DMS79 treated with DMSO at 0.1 percent for 48 hours (cell line): ENCODE results near the gene DIAPH3.

Experiments used
- DNase-seq: peaks from one replicate; lab custom pipeline; 2025; lab: John Stamatoyannopoulos, UW

Gene DIAPH3

GRCh38 chr13:60152114-60152513 is 11.6 kb downstream of the DIAPH3 start:
- DNase-seq = no peak

GRCh38 chr13:60150538-60150937 is 13.2 kb downstream of the DIAPH3 start:
- no peak for DNase-seq

GRCh38 chr13:60148918-60149317 is 14.8 kb downstream of the DIAPH3 start:
- no peak for DNase-seq

- DNase-seq = no peak
Observed at GRCh38 chr13:60147361-60147760, 16.4 kb downstream of the DIAPH3 start.

- no peak for DNase-seq
Observed at GRCh38 chr13:60146471-60146870, 17.3 kb downstream of the DIAPH3 start.

- DNase-seq = no peak
Observed at GRCh38 chr13:60143775-60144174, 20.0 kb downstream of the DIAPH3 start.

GRCh38 chr13:60139272-60139671 is 24.5 kb downstream of the DIAPH3 start:
- no peak for DNase-seq

- no peak for DNase-seq
Observed at GRCh38 chr13:60138674-60139073, 25.1 kb downstream of the DIAPH3 start.

- no peak for DNase-seq
Observed at GRCh38 chr13:60137911-60138560, 25.7 kb downstream of the DIAPH3 start.

GRCh38 chr13:60135344-60135743 is 28.4 kb downstream of the DIAPH3 start:
- no peak for DNase-seq

GRCh38 chr13:60134376-60134775 is 29.4 kb downstream of the DIAPH3 start:
- no peak for DNase-seq

- DNase-seq = no peak
Observed at GRCh38 chr13:60121337-60121687, 42.4 kb downstream of the DIAPH3 start.

GRCh38 chr13:60120617-60121336 is 43.0 kb downstream of the DIAPH3 start:
- DNase-seq = no peak

GRCh38 chr13:60118696-60119400 is 44.9 kb downstream of the DIAPH3 start:
- no peak for DNase-seq

- DNase-seq = no peak
Observed at GRCh38 chr13:60114499-60115028, 49.2 kb downstream of the DIAPH3 start.

GRCh38 chr13:60112771-60113170 is 51.0 kb downstream of the DIAPH3 start:
- no peak for DNase-seq

- DNase-seq = no peak
Observed at GRCh38 chr13:60111691-60112090, 52.0 kb downstream of the DIAPH3 start.

GRCh38 chr13:60109285-60109684 is 54.4 kb downstream of the DIAPH3 start:
- DNase-seq = no peak

- no peak for DNase-seq
Observed at GRCh38 chr13:60108589-60108988, 55.1 kb downstream of the DIAPH3 start.

GRCh38 chr13:60099631-60100420 is 63.9 kb downstream of the DIAPH3 start:
- DNase-seq = no peak

- DNase-seq = no peak
Observed at GRCh38 chr13:60095300-60095699, 68.4 kb downstream of the DIAPH3 start.
